GM18502 (cell line): ENCODE results near the gene BDH2.

Source experiments
- ATAC-seq: cut with Tn5 transposase; IDR thresholded peaks from one replicate; pipeline ENCODE4 v1.9.1; 2021; ENCODE audit warnings: mild to moderate bottlenecking; ENCODE audit not compliant: unreplicated experiment, poor library complexity

Gene BDH2

DNA sequence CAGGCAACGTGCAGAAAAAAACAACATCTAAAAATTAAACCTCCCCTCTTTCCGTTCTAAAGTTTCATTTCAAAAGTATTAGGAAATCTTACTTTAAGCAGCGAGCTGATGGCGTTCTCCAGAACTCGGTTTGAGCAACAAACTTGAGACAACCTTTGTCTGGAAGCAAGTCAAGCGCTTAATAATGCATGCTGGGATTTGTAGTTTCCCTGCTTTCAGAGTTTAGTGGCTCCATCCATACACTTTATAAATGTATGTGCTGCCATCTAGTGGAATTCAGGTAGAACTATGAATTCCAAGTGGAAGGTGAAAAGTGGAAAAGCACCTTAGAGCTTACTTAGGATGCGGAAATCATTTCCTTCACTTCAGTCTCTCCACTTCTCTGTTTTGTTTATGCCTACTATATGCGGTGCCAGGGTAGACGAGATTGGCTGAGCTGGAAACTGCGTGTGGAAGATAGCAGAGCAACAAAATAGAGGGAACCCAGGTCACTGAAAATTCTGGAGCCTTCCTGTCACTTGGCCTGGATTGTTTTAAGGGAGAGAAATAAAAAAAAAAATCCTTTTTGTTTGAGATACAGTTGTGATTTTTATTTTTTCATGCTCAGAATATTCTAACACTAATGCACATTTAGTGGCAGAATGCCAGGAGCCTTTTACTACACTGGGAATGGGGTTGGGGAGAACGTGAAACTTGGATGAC, at the start of gene BDH2:
BDH2 (minus strand) TSS at position 144 of the 702 bp plus-strand sequence. CDS start 3,580 bp downstream, outside the sequence.
- ATAC-seq: peak; percentile 97

DNA sequence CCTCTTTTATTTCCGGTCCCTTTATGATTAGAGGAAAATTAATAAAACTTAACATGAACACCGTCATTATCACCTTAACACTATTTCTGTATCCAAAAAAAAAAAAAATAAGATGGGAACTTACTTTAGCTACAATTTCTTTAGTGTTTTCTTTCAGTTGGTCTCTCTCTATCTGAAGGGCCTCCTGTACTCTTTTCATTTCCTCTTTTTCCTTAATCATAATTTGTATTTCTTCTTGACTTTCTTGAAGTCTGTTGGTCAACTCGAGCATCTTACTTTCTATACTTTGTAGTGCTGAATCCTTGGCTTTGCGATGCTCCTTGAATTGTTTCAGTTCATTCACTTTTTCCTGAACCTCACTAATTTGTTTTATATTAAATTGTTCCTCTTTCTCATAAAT, 45.3 kb upstream of the BDH2 start:
- ATAC-seq: no peak

GRCh38 chr4:103137446-103137827, 37.8 kb upstream of the BDH2 start:
- no peak for ATAC-seq

GRCh38 chr4:103136671-103137445, 37.2 kb upstream of the BDH2 start:
- ATAC-seq: no peak

DNA sequence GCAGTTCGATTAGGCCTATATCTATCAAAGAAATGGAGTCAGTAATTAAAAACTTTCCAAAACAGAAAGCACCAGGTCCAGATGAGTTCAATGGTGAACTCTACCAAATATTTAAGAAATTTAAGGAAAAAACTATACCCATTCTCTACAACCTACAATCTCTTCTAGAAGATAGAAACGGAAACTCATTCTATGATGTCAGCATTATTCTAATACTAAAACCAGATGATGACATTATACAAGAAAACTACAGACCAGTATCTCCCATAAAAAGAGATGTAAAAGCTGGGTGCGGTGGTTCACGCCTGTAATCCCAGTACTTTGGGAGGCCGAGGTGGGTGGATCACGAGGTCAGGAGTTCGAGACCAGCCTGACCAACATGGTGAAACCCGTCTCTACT, 29.5 kb upstream of the BDH2 start:
- ATAC-seq: no peak

DNA sequence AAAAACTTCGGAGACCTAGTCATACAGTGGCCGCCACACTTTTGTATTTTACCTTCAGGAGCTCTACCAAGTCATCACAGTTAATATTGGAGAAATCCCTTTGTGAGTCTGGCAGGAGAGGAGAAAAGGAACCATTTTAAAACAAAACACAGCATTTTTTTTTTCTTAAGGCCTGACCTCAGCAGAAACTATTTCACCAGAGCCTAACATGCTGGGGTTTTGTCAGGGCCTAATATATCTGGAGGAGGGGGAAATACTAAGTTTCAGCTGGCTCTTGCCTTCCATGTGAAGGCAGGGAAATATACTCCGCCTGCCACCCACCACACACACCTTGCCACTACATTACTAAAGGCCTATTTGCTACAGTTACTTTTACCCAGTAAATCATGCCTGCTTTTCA, 26.5 kb upstream of the BDH2 start:
- ATAC-seq: no peak

- ATAC-seq: no peak
These were observed 23.5 kb upstream of the BDH2 start for GRCh38 chr4:103123114-103123513.

GRCh38 chr4:103118166-103118565, 18.5 kb upstream of the BDH2 start:
- no peak for ATAC-seq

GRCh38 chr4:103111598-103111997, 12.0 kb upstream of the BDH2 start:
- no peak for ATAC-seq

DNA sequence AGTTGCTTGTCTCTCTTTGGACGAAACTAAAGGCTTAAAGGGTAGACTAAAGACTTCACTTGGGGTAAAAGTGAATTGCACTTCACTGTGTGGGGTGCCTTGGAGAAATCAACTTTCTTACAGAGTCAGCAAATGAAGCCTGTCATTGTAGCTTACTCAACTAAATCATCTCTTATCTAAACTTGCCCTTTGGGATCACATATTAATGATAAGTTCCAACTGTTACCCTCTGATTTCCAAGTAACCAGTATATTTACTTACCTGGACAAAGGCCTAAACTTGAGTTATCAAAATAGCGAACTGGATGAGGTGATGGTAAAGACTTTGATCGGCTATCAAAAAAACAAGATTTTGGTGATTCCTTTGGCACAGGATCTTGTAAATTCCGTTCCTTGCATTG, 8.9 kb upstream of the BDH2 start:
- ATAC-seq: no peak

DNA sequence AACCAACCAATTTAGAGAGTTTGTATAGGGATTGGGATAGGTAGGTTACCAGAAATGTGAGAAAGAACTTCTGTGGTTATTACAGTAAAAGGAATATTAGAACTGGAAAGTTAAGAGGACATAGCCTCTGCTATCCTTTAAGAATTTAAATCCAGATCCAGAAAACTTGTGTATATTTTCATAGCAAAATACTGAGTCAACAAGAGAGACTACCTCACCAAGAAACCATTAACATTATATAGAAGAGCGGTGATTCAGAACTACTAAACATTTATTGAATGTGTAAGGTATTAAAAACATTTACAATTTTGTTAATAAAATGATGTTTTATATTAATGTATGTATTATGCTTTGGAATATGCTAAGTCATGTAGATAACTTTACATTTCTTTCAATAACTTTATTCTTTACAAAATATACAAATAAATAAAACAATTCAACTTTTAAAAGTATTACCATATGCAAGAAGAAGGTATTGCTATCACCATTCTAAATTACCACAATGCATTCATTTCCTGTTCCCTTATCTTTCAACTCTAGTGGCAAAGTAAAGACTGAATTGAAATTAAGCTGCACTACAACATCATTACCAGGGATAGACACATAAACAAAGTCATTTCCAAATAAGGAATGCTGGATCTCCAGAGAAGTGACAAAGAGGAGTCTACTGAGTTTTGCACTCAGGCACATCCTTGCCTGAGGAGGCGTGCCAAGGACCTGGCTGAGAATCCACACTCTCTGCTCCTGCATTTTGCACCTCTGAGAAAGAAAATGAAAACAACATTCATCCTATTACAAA, 6.1 kb upstream of the BDH2 start:
- no peak for ATAC-seq

DNA sequence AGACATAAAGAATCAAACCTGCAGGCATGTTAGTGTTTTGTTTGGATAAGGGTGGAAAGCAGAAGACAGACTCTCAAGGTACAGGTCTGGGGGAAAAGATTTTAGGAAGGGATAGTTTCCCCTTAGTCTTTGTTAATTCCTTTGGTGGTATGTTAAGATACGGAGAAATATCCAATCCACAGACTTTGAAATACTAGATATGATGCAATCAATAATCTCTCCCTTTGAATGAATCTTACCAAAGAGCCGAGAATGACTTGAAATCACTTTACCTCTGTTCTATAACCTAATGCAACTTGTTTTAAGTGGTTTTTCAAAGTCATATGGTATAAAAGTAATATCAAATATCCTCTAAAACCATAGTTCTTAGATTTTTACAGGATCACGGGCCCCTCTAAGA, 5.3 kb upstream of the BDH2 start:
- no peak for ATAC-seq

GRCh38 chr4:103100691-103101090, 1.1 kb upstream of the BDH2 start:
- ATAC-seq: no peak

- ATAC-seq: no peak
These were observed 736 bp downstream of the BDH2 start for GRCh38 chr4:103098756-103099440.

- no peak for ATAC-seq
These were observed 1.3 kb downstream of the BDH2 start for GRCh38 chr4:103098341-103098740.

DNA sequence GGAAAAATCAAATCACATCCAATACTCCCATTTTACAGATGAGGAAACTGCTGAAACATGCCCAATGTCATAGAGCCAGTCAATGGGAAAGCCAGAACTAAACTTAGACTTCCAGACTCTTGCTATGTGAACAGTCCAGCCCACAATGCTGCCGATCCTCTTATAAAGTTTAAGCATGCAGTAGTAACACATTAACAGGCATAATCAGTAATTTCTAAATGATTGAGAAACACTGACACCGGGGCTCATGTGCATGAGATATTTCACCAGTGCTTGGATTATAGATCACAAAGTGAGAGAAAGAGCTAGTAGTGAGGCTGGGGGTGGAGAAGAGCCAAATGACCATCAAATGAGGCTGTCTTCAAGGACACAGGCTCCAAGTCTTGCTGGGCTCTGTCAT, 2.5 kb downstream of the BDH2 start:
- ATAC-seq: no peak

DNA sequence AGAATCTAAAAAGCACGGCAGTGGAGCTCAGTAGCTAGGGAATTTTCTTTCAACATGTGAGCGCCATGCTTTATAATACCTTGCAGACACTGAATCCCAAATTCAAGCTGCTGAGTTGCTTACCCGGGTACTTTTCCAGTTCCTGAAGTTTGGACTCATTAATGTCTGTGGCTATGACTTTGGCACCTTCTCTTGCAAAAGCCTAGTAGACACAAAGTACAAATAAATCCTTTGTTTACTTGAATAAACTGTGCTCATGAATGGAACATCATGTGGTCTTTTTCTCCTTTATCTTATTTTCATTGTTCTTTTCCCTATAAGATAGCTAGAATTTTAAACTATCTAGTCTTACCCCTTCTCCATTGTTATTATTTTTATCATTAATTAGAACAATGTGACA, 4.6 kb downstream of the BDH2 start:
- ATAC-seq: no peak

DNA sequence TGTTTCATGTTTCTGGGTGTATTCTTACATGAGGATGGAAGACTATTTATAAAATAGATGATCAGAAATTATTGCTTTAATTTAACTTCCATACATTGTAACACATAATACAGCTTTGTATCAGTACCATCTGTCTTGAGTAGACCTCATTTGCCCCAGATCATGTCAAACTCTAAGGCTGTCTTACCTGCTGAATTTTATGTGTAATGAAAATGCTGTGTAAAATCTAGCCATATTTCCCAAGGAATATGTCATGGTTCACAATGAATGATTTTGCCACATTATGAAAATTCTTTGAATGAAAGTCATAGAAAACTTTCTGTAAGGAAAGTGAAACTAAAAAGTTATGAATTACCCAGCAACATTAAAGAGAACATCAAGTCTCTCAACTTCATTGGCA, 7.4 kb downstream of the BDH2 start:
- ATAC-seq: no peak

GRCh38 chr4:103091601-103092223, 7.9 kb downstream of the BDH2 start:
- ATAC-seq: peak; percentile 74

DNA sequence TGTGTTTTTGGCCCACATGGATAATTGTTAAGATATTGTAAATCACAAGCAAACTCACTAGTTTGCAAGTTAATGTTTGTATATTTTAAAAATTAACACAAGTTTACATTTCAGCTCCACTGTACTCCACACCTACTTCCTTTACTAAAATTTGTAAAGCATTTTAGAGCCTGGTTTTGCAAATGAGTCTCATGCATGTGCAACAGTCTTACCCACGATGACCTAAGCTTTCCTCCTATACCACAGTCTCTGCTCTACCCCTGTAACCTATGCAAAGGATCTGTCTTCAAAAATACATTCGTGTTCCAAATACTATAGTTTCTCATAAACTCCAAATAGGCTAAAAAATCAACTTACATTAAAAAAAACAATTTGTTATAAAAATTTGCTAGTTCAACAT, 10.2 kb downstream of the BDH2 start:
- ATAC-seq: no peak
